Measurements from ENCODE around the gene CLEC11A.

GRCh38 chr19:50772476-50772875 lies 49.3 kb downstream of the CLEC11A start:
- no peak for TF ChIP-seq CTCF (IDR thresholded peaks at IDR 0.05)
- TF ChIP-seq POLR2A (IDR thresholded peaks at IDR 0.05): no peak

Measured in right lobe of liver (tissue), 4 donors.